Nasal cavity respiratory epithelium epithelial cell of viscerocranial mucosa (primary cell): ENCODE results near the gene FIBP. TPM values are rescaled to one million over a fixed set of nuclear protein-coding genes. Genes with fewer than 3 reads are reported as not detected.

ENCODE experiments used
- total RNA-seq: library from RNA; depleted of rRNA; stranded (reverse); fragments of >200 nt; gene quantifications from 2 replicates; pipeline ENCODE4 v1.2.3, GENCODE V29; 2014

FIBP gene
- total RNA-seq = 92.5 and 141 TPM in 2 replicates

GRCh38 chr11:65888163-65888814, at the start of gene FIBP:
TSS of gene FIBP (minus strand) at chr11:65888471. CDS start at chr11:65888418, 53 bp downstream.

GRCh38 chr11:65919141-65919572, 30.9 kb upstream of the FIBP start, which contains the start of gene DRAP1:
TSS of gene DRAP1 (plus strand) at chr11:65919426. CDS start at chr11:65919502, 76 bp downstream.

GRCh38 chr11:65918211-65919140, 30.2 kb upstream of the FIBP start, which contains the start of gene C11orf68:
TSS of gene C11orf68 (minus strand) at chr11:65919062. CDS start at chr11:65919031, 31 bp downstream.

GRCh38 chr11:65900125-65900898, 12.0 kb upstream of the FIBP start, which contains the start of gene FOSL1:
TSS of gene FOSL1 (minus strand) at chr11:65900388. CDS start at chr11:65900339, 49 bp downstream.

GRCh38 chr11:65890324-65891218, 2.3 kb upstream of the FIBP start, which contains the start of gene CCDC85B:
TSS of gene CCDC85B (plus strand) at chr11:65890673. CDS start at chr11:65890784, 111 bp downstream.

GRCh38 chr11:65879617-65880016, 8.7 kb downstream of the FIBP start, which contains the start of gene CTSW:
TSS of gene CTSW (plus strand) at chr11:65879837. CDS start at chr11:65879855, 18 bp downstream.

GRCh38 chr11:65872586-65873317, 15.5 kb downstream of the FIBP start, which contains the start of gene EFEMP2:
TSS of gene EFEMP2 (minus strand) at chr11:65872800. CDS start at chr11:65872354, 446 bp downstream.

GRCh38 chr11:65860278-65861164, 27.8 kb downstream of the FIBP start, which contains the start of gene MUS81:
TSS of gene MUS81 (plus strand) at chr11:65860433. CDS start at chr11:65860754, 321 bp downstream.

GRCh38 chr11:65857853-65858680, 30.2 kb downstream of the FIBP start, which contains the start of gene CFL1:
TSS of gene CFL1 (minus strand) at chr11:65858180. CDS start at chr11:65858099, 81 bp downstream.

Other genes with a start within 250 kb of the FIBP start
- 15.0 and 24.8 TPM in 2 replicates for gene RELA, start 225.6 kb downstream of the FIBP start, total RNA-seq
- gene KAT5, start 176.2 kb downstream of the FIBP start, total RNA-seq = 28.7 and 30.3 TPM in 2 replicates
- gene RNASEH2C, start 167.7 kb downstream of the FIBP start, total RNA-seq = 9.0 and 11.6 TPM in 2 replicates
- gene AP5B1, start 107.5 kb downstream of the FIBP start, total RNA-seq = 10.6 and 20.7 TPM in 2 replicates
- gene OVOL1, start 101.4 kb downstream of the FIBP start, total RNA-seq = 19.0 and 22.2 TPM in 2 replicates
- gene SNX32, start 54.5 kb downstream of the FIBP start, total RNA-seq = 0.68 and 1.2 TPM in 2 replicates
- gene CFL1, start 30.3 kb downstream of the FIBP start, total RNA-seq = 659 and 765 TPM in 2 replicates
- 50.8 and 70.1 TPM in 2 replicates for gene MUS81, start 28.0 kb downstream of the FIBP start, total RNA-seq
- gene EFEMP2, start 15.7 kb downstream of the FIBP start, total RNA-seq = 2.4 and 10.7 TPM in 2 replicates
- gene CTSW, start 8.6 kb downstream of the FIBP start, total RNA-seq = not detected in 2 replicates
- gene CCDC85B, start 2.2 kb upstream of the FIBP start, total RNA-seq = 10.9 and 32.5 TPM in 2 replicates
- gene FOSL1, start 11.9 kb upstream of the FIBP start, total RNA-seq = 20.3 and 27.7 TPM in 2 replicates
- gene C11orf68, start 30.6 kb upstream of the FIBP start, total RNA-seq = 12.0 and 12.5 TPM in 2 replicates
- 94.0 and 217 TPM in 2 replicates for gene DRAP1, start 31.0 kb upstream of the FIBP start, total RNA-seq
- gene TSGA10IP, start 57.0 kb upstream of the FIBP start, total RNA-seq = not detected in 2 replicates
- gene SART1, start 73.3 kb upstream of the FIBP start, total RNA-seq = 36.2 and 41.8 TPM in 2 replicates
- gene EIF1AD, start 113.7 kb upstream of the FIBP start, total RNA-seq = 48.1 and 50.2 TPM in 2 replicates
- gene BANF1, start 114.0 kb upstream of the FIBP start, total RNA-seq = 13.2 and 17.8 TPM in 2 replicates
- gene CST6, start 123.5 kb upstream of the FIBP start, total RNA-seq = 1.7 and 2.6 TPM in 2 replicates
- not detected in 2 replicates for gene CATSPER1, start 138.0 kb upstream of the FIBP start, total RNA-seq
- not detected in 2 replicates for gene GAL3ST3, start 160.7 kb upstream of the FIBP start, total RNA-seq
- gene SF3B2, start 163.9 kb upstream of the FIBP start, total RNA-seq = 103 and 117 TPM in 2 replicates
- gene PACS1, start 181.8 kb upstream of the FIBP start, total RNA-seq = 7.5 and 34.8 TPM in 2 replicates